H7 (cell line): ENCODE data around the gene LPP. TPM values are rescaled to one million over a fixed set of nuclear protein-coding genes. Genes with fewer than 3 reads are reported as not detected.

Source experiments
- DNase-seq: peaks from one replicate; pipeline ENCODE4 v3.0.0; 2012
- H3K27me3 ChIP-seq: 2 replicates; pipeline ENCODE4 v1.6.0; 2011; ENCODE audit warnings: mild to moderate bottlenecking, low read length; ENCODE audit not compliant: control insufficient read depth, insufficient read depth
- H3K36me3 ChIP-seq: replicated peaks from 2 replicates; pipeline ENCODE4 v1.5.1; 2011; ENCODE audit warnings: low read length; ENCODE audit not compliant: control insufficient read depth, insufficient read depth
- H3K4me3 ChIP-seq: 2 replicates; pipeline ENCODE4 v1.5.1; 2011; ENCODE audit warnings: low read depth, mild to moderate bottlenecking, control low read depth, low read length, moderate library complexity; ENCODE audit not compliant: insufficient read depth
- total RNA-seq: library from RNA; depleted of rRNA; stranded (reverse); fragments of >200 nt; shearing (Covaris generic); gene quantifications from 2 replicates; pipeline ENCODE4 v1.2.3, GENCODE V29; 2014

Gene LPP
- total RNA-seq, 1 experiment from 2014 or later, result 14.5 TPM

DNA sequence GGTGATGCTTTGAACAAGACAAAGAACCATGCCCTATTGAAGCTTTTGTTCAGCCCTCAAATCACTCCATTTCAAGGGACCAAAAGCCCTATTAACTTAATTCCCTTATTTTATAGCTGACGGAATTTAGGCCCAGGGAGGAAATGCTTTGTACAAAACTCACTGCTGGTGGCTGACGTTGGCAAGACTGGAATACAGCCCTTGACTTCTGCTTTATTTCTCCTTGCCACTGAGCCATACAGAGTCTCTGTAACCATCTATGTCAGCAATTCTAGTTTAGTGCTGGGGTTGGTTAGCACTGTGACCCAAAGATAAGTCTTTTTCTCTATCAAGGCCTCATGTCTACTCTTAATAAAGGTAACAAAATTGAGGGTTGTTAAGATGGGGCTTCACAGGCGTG lies 701.7 kb downstream of the LPP start:
- H3K4me3 ChIP-seq, result no peak overlapping the region
- DNase-seq, result no peak
- H3K27me3 ChIP-seq, result no peaks in the 10 kb centered on the region
- H3K36me3 ChIP-seq, result no peaks in the 10 kb centered on the region

GRCh38 chr3:188860147-188860546 lies 706.2 kb downstream of the LPP start:
- no peaks in the 10 kb centered on the region for H3K36me3 ChIP-seq
- no peak overlapping the region for H3K4me3 ChIP-seq
- no peak for DNase-seq
- H3K27me3 ChIP-seq, result no peaks in the 10 kb centered on the region

DNA sequence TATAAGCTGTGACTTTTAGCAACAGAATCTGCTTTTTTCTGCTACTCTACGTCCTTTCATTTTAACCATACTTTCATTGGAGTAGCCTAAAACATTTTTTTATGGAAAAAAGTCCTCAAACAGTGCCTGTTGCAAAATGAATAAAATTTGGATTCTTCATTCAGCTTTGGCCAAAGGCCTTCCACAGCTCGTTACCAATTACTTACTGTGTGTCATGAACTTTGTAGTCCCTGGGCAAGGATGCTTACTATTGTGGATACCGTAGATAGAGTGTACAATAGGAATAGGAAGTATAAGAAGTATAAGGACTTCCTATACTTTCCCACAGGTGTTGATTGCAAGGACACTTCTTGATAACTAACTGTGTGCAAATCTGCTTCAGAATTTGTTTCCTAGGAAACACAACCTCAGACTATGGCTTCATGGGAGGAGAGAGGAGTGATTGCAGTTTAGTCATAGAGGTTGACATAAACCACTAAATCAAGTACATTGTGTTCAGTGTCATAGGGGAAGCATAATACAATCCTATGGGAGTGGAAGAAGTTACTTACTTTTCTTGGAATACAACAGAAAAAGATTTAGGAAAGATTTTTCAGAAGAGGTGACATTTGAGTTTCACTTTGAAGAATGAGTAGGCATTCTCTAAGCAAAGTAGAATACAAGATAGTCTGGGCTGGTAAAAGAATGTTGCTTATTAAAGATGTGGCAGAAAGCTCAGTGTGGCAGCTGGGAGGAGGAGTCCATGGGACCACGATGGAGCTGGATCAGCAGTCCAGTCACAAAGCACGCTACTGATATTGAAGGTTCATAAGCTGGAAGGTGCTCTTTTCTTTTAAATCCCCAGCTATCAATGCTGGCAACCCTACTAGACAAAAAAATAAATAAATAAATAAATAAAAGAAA lies 708.1 kb downstream of the LPP start:
- no peak for DNase-seq
- no peaks in the 10 kb centered on the region for H3K27me3 ChIP-seq
- no peaks in the 10 kb centered on the region for H3K36me3 ChIP-seq
- H3K4me3 ChIP-seq, result no peak overlapping the region

DNA sequence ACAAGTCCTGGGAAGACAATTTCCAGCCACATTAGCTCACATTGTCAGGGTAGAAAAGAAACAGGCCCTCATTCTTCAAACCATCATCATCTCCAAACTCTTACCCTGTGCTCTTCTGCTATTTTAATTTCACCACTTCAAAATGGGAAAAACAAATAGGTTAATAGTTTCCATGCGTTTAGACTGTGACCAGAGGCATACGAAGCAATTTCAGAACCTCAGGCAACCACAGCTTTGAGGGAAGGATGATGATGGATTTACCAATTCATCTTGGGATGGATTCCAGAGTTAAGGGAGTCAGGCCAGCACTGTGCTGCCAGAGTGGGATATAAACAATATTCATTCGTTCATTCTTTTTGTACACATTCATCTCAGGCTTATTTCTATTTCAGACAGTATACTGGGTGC lies 710.0 kb downstream of the LPP start:
- DNase-seq, result no peak
- no peaks in the 10 kb centered on the region for H3K36me3 ChIP-seq
- H3K4me3 ChIP-seq, result no peak overlapping the region
- H3K27me3 ChIP-seq, result no peaks in the 10 kb centered on the region

- no peak for DNase-seq
- H3K27me3 ChIP-seq, result no peaks in the 10 kb centered on the region
- no peaks in the 10 kb centered on the region for H3K36me3 ChIP-seq
- H3K4me3 ChIP-seq, result no peak overlapping the region
Observed at GRCh38 chr3:188867691-188868265, 713.8 kb downstream of the LPP start.

DNA sequence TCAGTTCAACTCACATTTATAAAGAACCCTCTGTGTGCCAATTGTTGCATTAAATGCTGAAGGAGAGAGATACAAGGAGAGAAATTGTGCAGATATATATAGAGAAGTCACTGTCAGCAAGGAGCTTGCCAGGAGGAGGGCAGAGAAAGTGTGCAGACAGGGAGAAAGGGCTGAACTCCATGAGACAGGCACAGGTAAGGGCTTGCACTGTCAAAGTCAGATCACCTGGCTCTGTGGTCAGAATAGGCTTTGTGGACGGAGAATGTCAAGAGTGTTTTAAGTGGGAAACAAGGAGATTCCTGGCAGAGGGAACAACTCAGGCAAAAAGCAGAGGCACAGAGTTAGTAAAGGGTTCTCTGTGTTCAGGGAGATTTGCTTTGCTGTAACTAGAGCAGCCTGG lies 714.8 kb downstream of the LPP start:
- Histone ChIP-seq H3K27me3 (no peaks in the 10 kb centered on the region), H3K4me3 (no peak overlapping the region), H3K36me3 (no peaks in the 10 kb centered on the region)
- no peak for DNase-seq

DNA sequence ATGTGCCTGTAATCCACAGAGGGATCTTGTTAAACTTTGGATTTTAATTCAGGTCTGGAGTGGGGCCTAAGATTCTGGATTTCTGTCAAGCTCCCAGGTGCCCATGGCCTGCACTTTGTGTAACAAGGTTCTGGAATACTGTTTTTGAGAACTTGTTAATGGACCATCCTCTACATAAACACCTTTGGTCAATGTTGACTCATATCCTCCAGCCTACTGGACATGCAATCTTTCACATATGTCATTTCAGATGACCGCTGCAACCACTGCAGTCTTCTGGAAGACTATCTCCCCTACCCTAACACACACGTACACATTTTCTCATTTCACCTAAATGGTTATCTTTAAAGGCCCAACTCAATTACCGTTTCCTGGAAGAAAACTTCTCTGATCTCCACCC lies 715.7 kb downstream of the LPP start:
- Histone ChIP-seq H3K27me3 (no peaks in the 10 kb centered on the region), H3K36me3 (no peaks in the 10 kb centered on the region), H3K4me3 (no peak overlapping the region)
- no peak for DNase-seq

DNA sequence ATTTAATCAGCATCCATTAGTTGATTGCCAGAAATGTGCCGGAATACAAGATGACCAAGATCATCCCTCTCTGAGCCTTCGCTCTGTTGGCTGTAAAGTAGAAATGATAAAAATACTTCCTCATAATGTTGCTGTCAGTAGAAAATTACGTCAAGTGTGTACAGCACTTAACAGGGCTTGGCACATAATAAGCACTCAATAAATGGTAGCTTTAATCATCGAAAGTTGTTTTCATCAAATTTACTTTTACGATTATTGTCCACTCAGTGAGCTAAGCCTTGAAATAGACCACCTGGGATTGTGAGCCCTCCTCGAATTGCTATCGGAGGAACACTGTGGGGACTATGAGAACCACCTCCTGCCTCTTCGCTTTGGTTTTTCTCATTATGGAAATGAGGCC lies 716.5 kb downstream of the LPP start:
- no peaks in the 10 kb centered on the region for H3K36me3 ChIP-seq
- no peak for DNase-seq
- no peak overlapping the region for H3K4me3 ChIP-seq
- H3K27me3 ChIP-seq, result no peaks in the 10 kb centered on the region

- DNase-seq, result no peak
- Histone ChIP-seq H3K27me3 (no peaks in the 10 kb centered on the region), H3K4me3 (no peak overlapping the region), H3K36me3 (no peaks in the 10 kb centered on the region)
Observed at GRCh38 chr3:188874576-188874975, 720.6 kb downstream of the LPP start.

GRCh38 chr3:188875413-188875812 lies 721.5 kb downstream of the LPP start:
- DNase-seq, result no peak
- Histone ChIP-seq H3K27me3 (no peaks in the 10 kb centered on the region), H3K4me3 (no peak overlapping the region), H3K36me3 (no peaks in the 10 kb centered on the region)

DNA sequence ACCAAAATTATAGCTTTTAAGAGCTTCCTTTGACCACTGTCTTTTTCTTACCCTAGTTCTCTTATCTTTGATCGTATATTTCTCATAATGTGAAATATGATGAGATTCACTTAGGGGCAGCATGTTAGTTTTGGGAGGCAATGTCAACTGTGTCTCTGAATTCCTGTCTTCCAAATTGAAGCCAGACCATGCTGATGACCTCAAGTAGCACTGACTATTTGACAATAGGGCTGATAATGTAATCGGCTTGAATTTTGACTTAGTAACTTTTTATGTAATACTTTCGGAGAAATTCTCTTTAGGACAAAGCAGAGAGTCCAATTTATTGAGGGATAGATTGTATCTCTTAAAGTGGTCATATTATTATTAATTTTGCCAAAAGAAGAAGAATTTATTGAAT lies 722.4 kb downstream of the LPP start:
- H3K27me3 ChIP-seq, result no peaks in the 10 kb centered on the region
- H3K4me3 ChIP-seq, result no peak overlapping the region
- no peak for DNase-seq
- H3K36me3 ChIP-seq, result no peaks in the 10 kb centered on the region

DNA sequence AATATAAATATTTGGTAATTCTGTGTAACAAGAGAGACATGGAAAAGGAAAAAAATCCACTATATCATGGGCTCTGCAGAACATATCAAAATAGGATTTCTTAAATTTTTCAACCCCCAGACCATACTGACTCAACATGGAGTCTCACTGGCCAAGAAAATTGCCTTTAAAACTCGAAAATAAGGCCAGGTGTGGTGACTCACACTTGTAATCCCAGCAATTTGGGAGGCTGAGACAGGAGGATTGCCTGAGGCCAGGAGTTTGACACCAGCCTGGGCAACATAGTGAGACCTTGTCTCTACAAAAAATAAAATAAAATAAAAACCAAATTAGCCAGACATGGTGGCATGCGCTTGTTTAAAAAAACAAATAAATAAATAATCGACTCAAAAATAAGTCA lies 723.4 kb downstream of the LPP start:
- no peak for DNase-seq
- Histone ChIP-seq H3K4me3 (no peak overlapping the region), H3K36me3 (no peaks in the 10 kb centered on the region), H3K27me3 (no peaks in the 10 kb centered on the region)

DNA sequence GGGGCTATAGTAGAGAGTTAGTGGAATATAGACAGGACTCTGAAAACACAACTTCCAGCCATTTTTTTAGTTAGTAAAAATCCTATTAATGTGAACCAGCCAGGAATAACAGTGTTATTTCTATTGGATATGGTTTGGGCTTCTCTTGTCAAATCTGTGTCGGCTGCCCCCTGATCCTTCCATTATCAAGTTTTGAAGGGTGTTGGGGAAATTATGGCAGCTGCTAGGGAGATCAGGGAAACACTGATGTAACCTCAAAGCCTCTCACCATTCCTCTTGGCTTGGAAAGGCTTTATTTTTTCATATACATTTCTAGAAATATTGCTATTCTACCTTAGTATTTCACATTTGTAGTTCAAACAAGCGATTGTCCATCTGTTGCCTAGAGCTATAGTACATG lies 724.1 kb downstream of the LPP start:
- no peak overlapping the region for H3K4me3 ChIP-seq
- no peak for DNase-seq
- no peaks in the 10 kb centered on the region for H3K27me3 ChIP-seq
- H3K36me3 ChIP-seq, result no peaks in the 10 kb centered on the region

DNA sequence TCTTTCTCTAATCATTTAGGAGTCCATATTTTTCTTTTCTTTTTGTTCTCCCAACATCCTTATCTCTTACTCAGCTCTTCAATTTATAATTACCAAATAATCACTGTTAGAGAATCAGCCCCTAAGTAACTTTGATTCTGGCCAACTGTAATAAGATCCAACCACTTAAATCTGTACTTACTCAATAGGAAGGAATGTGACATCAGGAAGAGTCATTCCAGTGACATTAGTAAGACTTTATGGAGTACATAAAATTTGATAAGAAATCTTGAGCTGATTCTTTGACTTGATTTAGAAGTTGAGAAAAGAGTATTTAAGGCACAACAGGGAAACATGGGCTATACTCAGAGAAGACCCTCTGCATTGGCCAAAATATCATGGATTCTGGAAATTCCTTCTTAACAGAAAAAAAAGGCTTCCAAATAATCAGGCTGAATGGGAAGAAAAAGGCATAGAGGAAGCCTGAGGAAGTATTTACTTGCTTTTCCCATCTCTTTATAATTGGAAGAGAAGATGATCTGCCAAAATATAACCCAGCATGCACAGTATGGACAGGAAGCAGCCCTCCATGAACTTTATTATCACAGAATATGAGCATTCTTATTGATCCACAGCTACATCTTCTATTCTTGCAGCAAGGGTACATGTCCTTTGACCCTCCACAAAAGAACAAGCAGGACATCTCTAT lies 728.1 kb downstream of the LPP start:
- Histone ChIP-seq H3K36me3 (no peaks in the 10 kb centered on the region), H3K27me3 (no peaks in the 10 kb centered on the region), H3K4me3 (no peak overlapping the region)
- DNase-seq, result no peak
